Measurements from ENCODE around the gene HP. TPM values are rescaled to one million over a fixed set of nuclear protein-coding genes. Genes with fewer than 3 reads are reported as not detected.

The HP gene
- total and polyA plus RNA-seq, 2 donors (not counting 1 experiment from before 2014, with no cell fraction given), result not detected

DNA sequence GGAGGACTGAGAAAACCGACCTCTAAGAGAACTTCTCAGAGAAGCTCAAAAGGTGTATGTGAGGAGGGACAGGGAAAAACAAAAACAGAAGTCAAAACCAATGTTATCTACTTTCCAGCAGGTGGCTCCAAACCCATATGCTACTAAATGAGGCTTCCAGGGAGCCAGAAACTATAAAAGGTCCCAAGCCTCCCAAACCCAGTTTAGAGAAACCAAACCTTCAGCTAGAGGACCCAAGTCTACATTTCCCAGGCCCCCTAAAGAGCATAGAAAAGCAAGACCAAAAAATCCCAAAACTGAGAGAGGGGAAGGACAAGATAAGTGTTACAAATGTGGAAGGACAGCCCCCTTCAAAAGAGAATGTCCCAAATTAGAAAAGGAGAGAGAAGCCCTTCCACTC, 12.4 kb downstream of the HP start:
- intact Hi-C loops (cut with micrococcal nuclease), result no loop called here
- DNase-seq, result peak; percentile 46
- ChIA-PET POLR2A (interaction anchor here (0.5 kb wide), 1 partner anchor 250 kb away, joined by 3 read pairs; no protein-coding TSS in a partner anchor), CTCF (interaction anchor here (0.9 to 2.7 kb wide), 8 partner anchors 12 to 1825 kb away, joined by 3 to 15 read pairs (median 4); partner anchors contain the start of genes DHX38, HP and TXNL4B)
- H4K20me1 ChIP-seq (ENCODE audit: control insufficient read depth, insufficient read depth, low read length, poor library complexity, severe bottlenecking), result no peaks in the 10 kb centered on the region
- H2AFZ ChIP-seq (ENCODE audit: insufficient read depth, low read depth, low read length, poor library complexity, severe bottlenecking), result no peak overlapping the region
- no peak overlapping the region for H3K4me2 ChIP-seq (replicated peaks; ENCODE audit: low read depth, low read length, poor library complexity, severe bottlenecking)
- no peak for TF ChIP-seq EZH2 (IDR thresholded peaks at IDR 0.05; ENCODE audit: borderline replicate concordance, insufficient read depth, low read depth, low read length, poor library complexity, severe bottlenecking)
- TF ChIP-seq, protein P1, sequence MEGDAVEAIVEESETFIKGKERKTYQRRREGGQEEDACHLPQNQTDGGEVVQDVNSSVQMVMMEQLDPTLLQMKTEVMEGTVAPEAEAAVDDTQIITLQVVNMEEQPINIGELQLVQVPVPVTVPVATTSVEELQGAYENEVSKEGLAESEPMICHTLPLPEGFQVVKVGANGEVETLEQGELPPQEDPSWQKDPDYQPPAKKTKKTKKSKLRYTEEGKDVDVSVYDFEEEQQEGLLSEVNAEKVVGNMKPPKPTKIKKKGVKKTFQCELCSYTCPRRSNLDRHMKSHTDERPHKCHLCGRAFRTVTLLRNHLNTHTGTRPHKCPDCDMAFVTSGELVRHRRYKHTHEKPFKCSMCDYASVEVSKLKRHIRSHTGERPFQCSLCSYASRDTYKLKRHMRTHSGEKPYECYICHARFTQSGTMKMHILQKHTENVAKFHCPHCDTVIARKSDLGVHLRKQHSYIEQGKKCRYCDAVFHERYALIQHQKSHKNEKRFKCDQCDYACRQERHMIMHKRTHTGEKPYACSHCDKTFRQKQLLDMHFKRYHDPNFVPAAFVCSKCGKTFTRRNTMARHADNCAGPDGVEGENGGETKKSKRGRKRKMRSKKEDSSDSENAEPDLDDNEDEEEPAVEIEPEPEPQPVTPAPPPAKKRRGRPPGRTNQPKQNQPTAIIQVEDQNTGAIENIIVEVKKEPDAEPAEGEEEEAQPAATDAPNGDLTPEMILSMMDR (IDR thresholded peaks at IDR 0.05), result peak; percentile 67
- no peak overlapping the region for H3K4me3 ChIP-seq (ENCODE audit: control extremely low read depth in 1 of 5, extremely low read depth in 1 of 5, insufficient read depth in 1 of 5, low read depth in 2 of 5, low read length in 4 of 5)
- no peak overlapping the region for H3K27ac ChIP-seq (ENCODE audit: low read length in 2 of 2)
- Mint-ChIP-seq H3K4me3 (no peak overlapping the region), H3K4me1 (no peaks in the 10 kb centered on the region), H3K27me3 (no peaks in the 10 kb centered on the region), H3K9me3 (ENCODE audit: insufficient read depth) (no peaks in the 10 kb centered on the region), H3K27ac (no peak overlapping the region)
- H3K36me3 ChIP-seq (replicated peaks in 1 of 2; ENCODE audit: control extremely low read depth in 1 of 2, control insufficient read depth in 1 of 2, extremely low read depth in 1 of 2, insufficient read depth in 2 of 2, low read length in 1 of 2), result peaks cover 0 to 4% of the 10 kb centered on the region in 2 experiments
- no peaks in the 10 kb centered on the region for H3K9me3 ChIP-seq (ENCODE audit: control extremely low read depth in 1 of 3, control insufficient read depth in 2 of 3, insufficient read depth in 1 of 3, low read length in 2 of 3)
- no peak for ATAC-seq (ENCODE audit: low read depth)
- WGBS (ENCODE audit: insufficient coverage), result no CpG with 5 or more reads among the region's 1 CpG
- no peak overlapping the region for H3K9ac ChIP-seq (ENCODE audit: low read length)
- H3K79me2 ChIP-seq (ENCODE audit: control insufficient read depth, insufficient read depth, low read length), result no peaks in the 10 kb centered on the region
- no peaks in the 10 kb centered on the region for H3K27me3 ChIP-seq (replicated peaks in 1 of 4; ENCODE audit: control extremely low read depth in 1 of 4, control insufficient read depth in 3 of 4, insufficient read depth in 4 of 4, low read length in 3 of 4)
- no peaks in the 10 kb centered on the region for H3K4me1 ChIP-seq (ENCODE audit: control insufficient read depth in 2 of 2, insufficient read depth in 2 of 2, low read length in 2 of 2)

GRCh38 chr16:72068930-72069329, 14.6 kb downstream of the HP start:
- CTCF ChIA-PET, result interaction anchor here (1.4 to 2.0 kb wide), 2 partner anchors 14 to 31 kb away, joined by 4 to 6 read pairs; no protein-coding TSS in a partner anchor
- intact Hi-C loops (cut with micrococcal nuclease), result no loop called here
- H3K4me1 Mint-ChIP-seq, result no peaks in the 10 kb centered on the region

More at GRCh38 chr16:72068930-72069329, 14.6 kb downstream of the HP start:
- Histone ChIP-seq H3K36me3 (replicated peaks in 1 of 2; ENCODE audit: control extremely low read depth in 1 of 2, control insufficient read depth in 1 of 2, extremely low read depth in 1 of 2, insufficient read depth in 2 of 2, low read length in 1 of 2) (peaks cover 0 to 4% of the 10 kb centered on the region in 2 experiments), H3K79me2 (ENCODE audit: control insufficient read depth, insufficient read depth, low read length) (no peaks in the 10 kb centered on the region), H3K4me2 (replicated peaks; ENCODE audit: low read depth, low read length, poor library complexity, severe bottlenecking) (no peak overlapping the region), H3K4me3 (ENCODE audit: control extremely low read depth in 1 of 5, extremely low read depth in 1 of 5, insufficient read depth in 1 of 5, low read depth in 2 of 5, low read length in 4 of 5) (no peak overlapping the region), H3K4me1 (ENCODE audit: control insufficient read depth in 2 of 2, insufficient read depth in 2 of 2, low read length in 2 of 2) (no peaks in the 10 kb centered on the region), H3K9me3 (ENCODE audit: control extremely low read depth in 1 of 3, control insufficient read depth in 2 of 3, insufficient read depth in 1 of 3, low read length in 2 of 3) (no peaks in the 10 kb centered on the region), H3K27ac (ENCODE audit: low read length in 2 of 2) (no peak overlapping the region), H2AFZ (ENCODE audit: insufficient read depth, low read depth, low read length, poor library complexity, severe bottlenecking) (no peak overlapping the region), H3K9ac (ENCODE audit: low read length) (no peak overlapping the region), H4K20me1 (ENCODE audit: control insufficient read depth, insufficient read depth, low read length, poor library complexity, severe bottlenecking) (no peaks in the 10 kb centered on the region), H3K27me3 (replicated peaks in 1 of 4; ENCODE audit: control extremely low read depth in 1 of 4, control insufficient read depth in 3 of 4, insufficient read depth in 4 of 4, low read length in 3 of 4) (no peaks in the 10 kb centered on the region)
- ATAC-seq (ENCODE audit: low read depth) (no peak), DNase-seq (no peak)
- Mint-ChIP-seq H3K9me3 (ENCODE audit: insufficient read depth) (no peaks in the 10 kb centered on the region), H3K27me3 (no peaks in the 10 kb centered on the region), H3K4me3 (no peak overlapping the region), H3K27ac (no peak overlapping the region)
- POLR2A ChIA-PET, result no interaction called here
- 100% methylated on average over 1 of the region's 4 CpGs for WGBS (ENCODE audit: insufficient coverage)
- TF ChIP-seq EZH2 (IDR thresholded peaks at IDR 0.05; ENCODE audit: borderline replicate concordance, insufficient read depth, low read depth, low read length, poor library complexity, severe bottlenecking), result no peak
- TF ChIP-seq, protein P1 (IDR thresholded peaks at IDR 0.05), result no peak
